Chondrocyte (in vitro differentiated cells): Measurements from ENCODE around the gene MPZL1. TPM values are rescaled to one million over a fixed set of nuclear protein-coding genes. Genes with fewer than 3 reads are reported as not detected.

Source experiments
- DNase-seq: peaks from one replicate; pipeline ENCODE4 v3.0.0; 2021; ENCODE audit warnings: mixed read lengths, low spot score
- H3K27ac Mint-ChIP-seq: one replicate; pipeline ENCODE4 v1.8.0; 2021; ENCODE audit warnings: mild to moderate bottlenecking, moderate library complexity, mixed read lengths; ENCODE audit not compliant: unreplicated experiment
- H3K27me3 Mint-ChIP-seq: 2 replicates; pipeline ENCODE4 v1.8.0; 2021; ENCODE audit warnings: low read depth, mixed read lengths
- H3K36me3 Mint-ChIP-seq: 2 replicates; pipeline ENCODE4 v1.8.0; 2021; ENCODE audit warnings: low read depth, mixed read lengths
- H3K4me1 Mint-ChIP-seq: 2 replicates; pipeline ENCODE4 v1.8.0; 2021; ENCODE audit warnings: low read depth, mild to moderate bottlenecking, mixed read lengths
- H3K4me3 Mint-ChIP-seq: one replicate; pipeline ENCODE4 v1.8.0; 2021; ENCODE audit warnings: mild to moderate bottlenecking, moderate library complexity, mixed read lengths; ENCODE audit not compliant: unreplicated experiment
- H3K9me3 Mint-ChIP-seq: 2 replicates; pipeline ENCODE4 v1.8.0; 2021; ENCODE audit warnings: low read depth, mixed read lengths
- CTCF ChIP-seq: fragments of 200-600 bp; sonication (generic); IDR thresholded peaks from 2 replicates; pipeline ENCODE4 v1.5.0; 2021; ENCODE audit warnings: antibody characterized with exemption, mild to moderate bottlenecking, moderate library complexity
- long read RNA-seq: library from polyadenylated mRNA; stranded (forward); transcript quantifications from one replicate; pipeline ENCODE4 v2.0.0, GENCODE V29; 2021
- total RNA-seq: library from RNA; stranded (reverse); gene quantifications from 3 replicates; pipeline ENCODE4 v1.2.1, GENCODE V29; 2021

MPZL1 gene
- total RNA-seq, result 195 to 215 TPM (median 198 TPM) in 3 replicates
- long read RNA-seq, full-length matches to known transcripts, result 484 of 511 reads
- long read RNA-seq, partial matches to known transcripts, result 4 of 511 reads
- long read RNA-seq, other reads (novel, unspliced or antisense), result 23 of 511 reads

GRCh38 chr1:167721617-167722151 lies at the start of gene MPZL1:
TSS of gene MPZL1 (plus strand) at chr1:167721982. CDS start at chr1:167722152, 170 bp downstream.
- H3K27me3 Mint-ChIP-seq, result no peaks in the 10 kb centered on the region
- peak within 1 kb of the TSS; percentile 91 for H3K4me3 Mint-ChIP-seq
- peaks cover 48% of the 10 kb centered on the region for H3K4me1 Mint-ChIP-seq
- H3K36me3 Mint-ChIP-seq, result no peaks in the 10 kb centered on the region
- H3K27ac Mint-ChIP-seq, result peak within 1 kb of the TSS; percentile 97
- TF ChIP-seq CTCF, result no peak
- H3K9me3 Mint-ChIP-seq, result no peaks in the 10 kb centered on the region
- DNase-seq, result peak; percentile 97

GRCh38 chr1:167672831-167673230 lies 49.0 kb upstream of the MPZL1 start:
- Mint-ChIP-seq H3K4me3 (no peak overlapping the region), H3K27ac (no peak overlapping the region), H3K27me3 (peaks cover 4% of the 10 kb centered on the region), H3K36me3 (peaks cover 3% of the 10 kb centered on the region), H3K4me1 (peaks cover 8% of the 10 kb centered on the region), H3K9me3 (no peaks in the 10 kb centered on the region)
- TF ChIP-seq CTCF, result no peak
- DNase-seq, result no peak

GRCh38 chr1:167673265-167673664 lies 48.5 kb upstream of the MPZL1 start:
- Mint-ChIP-seq H3K27me3 (peaks cover 4% of the 10 kb centered on the region), H3K4me1 (peaks cover 8% of the 10 kb centered on the region), H3K9me3 (no peaks in the 10 kb centered on the region), H3K4me3 (no peak overlapping the region), H3K36me3 (peaks cover 3% of the 10 kb centered on the region), H3K27ac (no peak overlapping the region)
- DNase-seq, result no peak
- TF ChIP-seq CTCF, result no peak

- H3K4me3 Mint-ChIP-seq, result no peak overlapping the region
- no peak for DNase-seq
- no peak for TF ChIP-seq CTCF
- no peak overlapping the region for H3K27ac Mint-ChIP-seq
- H3K36me3 Mint-ChIP-seq, result peaks cover 3% of the 10 kb centered on the region
- peaks cover 8% of the 10 kb centered on the region for H3K4me1 Mint-ChIP-seq
- no peaks in the 10 kb centered on the region for H3K9me3 Mint-ChIP-seq
- H3K27me3 Mint-ChIP-seq, result peaks cover 4% of the 10 kb centered on the region
Observed at GRCh38 chr1:167674156-167674555, 47.6 kb upstream of the MPZL1 start.

GRCh38 chr1:167675440-167675839 lies 46.3 kb upstream of the MPZL1 start:
- no peak for DNase-seq
- peaks cover 4% of the 10 kb centered on the region for H3K27me3 Mint-ChIP-seq
- no peaks in the 10 kb centered on the region for H3K4me1 Mint-ChIP-seq
- H3K27ac Mint-ChIP-seq, result no peak overlapping the region
- peaks cover 3% of the 10 kb centered on the region for H3K36me3 Mint-ChIP-seq
- no peaks in the 10 kb centered on the region for H3K9me3 Mint-ChIP-seq
- no peak overlapping the region for H3K4me3 Mint-ChIP-seq
- no peak for TF ChIP-seq CTCF
